Skeletal muscle satellite cell (primary cell): Measurements from ENCODE around the gene AKR1C8. TPM values are rescaled to one million over a fixed set of nuclear protein-coding genes. Genes with fewer than 3 reads are reported as not detected.
"Not testable (repeated sequence)": the region's sequence is repeated elsewhere in the genome, so short reads cannot be mapped to it uniquely, and the experiment has no call there.

Experiments used
- H3K27me3 ChIP-seq: 2 replicates; pipeline ENCODE4 v1.7.0; 2013; ENCODE audit warnings: low read length; ENCODE audit not compliant: control insufficient read depth, insufficient read depth
- H3K36me3 ChIP-seq: 2 replicates; pipeline ENCODE4 v1.7.0; 2013; ENCODE audit warnings: mild to moderate bottlenecking, control low read depth, low read length; ENCODE audit not compliant: insufficient read depth
- H3K4me1 ChIP-seq: 2 replicates; pipeline ENCODE4 v1.7.0; 2013; ENCODE audit warnings: low read length; ENCODE audit not compliant: control insufficient read depth, insufficient read depth
- H3K4me2 ChIP-seq: 2 replicates; pipeline ENCODE4 v1.7.0; 2013; ENCODE audit warnings: mild to moderate bottlenecking, low read length
- H3K4me3 ChIP-seq: 2 replicates; pipeline ENCODE4 v1.7.0; 2013; ENCODE audit warnings: low read length
- H3K9ac ChIP-seq: 2 replicates; pipeline ENCODE4 v1.7.0; 2013; ENCODE audit warnings: mild to moderate bottlenecking, low read depth, low read length, moderate library complexity
- H3K9me3 ChIP-seq: replicated peaks from 2 replicates; pipeline ENCODE4 v1.7.0; 2013; ENCODE audit warnings: mild to moderate bottlenecking, control low read depth, low read length
- total RNA-seq: library from RNA; depleted of rRNA; stranded (reverse); fragments of >200 nt; gene quantifications from 2 replicates; pipeline ENCODE4 v1.2.3, GENCODE V29; 2012; rRNA removed

The AKR1C8 gene
- 0.22 TPM in 1 of 2 replicates, not detected in the other for total RNA-seq

DNA sequence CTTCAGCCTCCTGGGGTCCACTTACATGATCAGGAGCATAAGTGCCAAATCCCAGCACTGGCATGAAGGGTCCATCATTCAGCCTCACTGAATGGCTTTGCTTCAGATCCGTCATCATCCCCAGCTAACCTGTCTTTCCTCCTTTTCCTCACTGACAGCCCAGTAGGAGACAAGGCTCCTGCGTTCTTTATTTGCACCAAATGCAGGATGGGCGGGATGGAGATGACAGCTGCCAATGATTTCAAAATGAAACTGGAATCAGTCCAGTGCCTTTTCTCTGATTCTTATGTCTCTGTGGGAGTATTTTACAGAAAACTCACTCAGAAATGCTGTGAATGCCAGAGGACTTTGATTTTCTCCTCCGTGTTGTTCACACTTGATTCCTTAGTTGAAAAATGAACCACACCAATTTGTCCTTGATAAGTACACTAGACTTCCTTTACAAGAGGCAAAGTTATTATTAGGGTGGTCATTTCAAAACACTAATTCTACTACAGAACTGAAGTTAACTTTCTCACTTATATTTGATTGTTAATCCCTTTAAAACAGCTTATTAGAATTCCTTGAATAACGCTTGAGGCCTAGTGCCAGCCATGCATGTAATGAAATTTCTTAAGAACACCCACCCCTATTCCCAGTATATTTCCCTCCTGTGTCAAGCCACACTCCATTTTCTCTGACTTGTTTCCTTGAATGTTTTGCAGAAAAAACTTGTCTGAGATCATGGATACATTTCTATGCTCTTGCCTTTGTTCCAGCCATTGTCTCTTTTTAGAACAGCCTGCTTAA lies at the start of gene AKR1C8:
TSS of gene AKR1C8 (minus strand) at position 164 of the 789 bp plus-strand sequence. CDS start at position 118, 46 bp downstream.
- no peaks in the 10 kb centered on the region for H3K4me1 ChIP-seq
- H3K9ac ChIP-seq, result no peak within 1 kb of the TSS
- no peaks in the 10 kb centered on the region for H3K36me3 ChIP-seq

DNA sequence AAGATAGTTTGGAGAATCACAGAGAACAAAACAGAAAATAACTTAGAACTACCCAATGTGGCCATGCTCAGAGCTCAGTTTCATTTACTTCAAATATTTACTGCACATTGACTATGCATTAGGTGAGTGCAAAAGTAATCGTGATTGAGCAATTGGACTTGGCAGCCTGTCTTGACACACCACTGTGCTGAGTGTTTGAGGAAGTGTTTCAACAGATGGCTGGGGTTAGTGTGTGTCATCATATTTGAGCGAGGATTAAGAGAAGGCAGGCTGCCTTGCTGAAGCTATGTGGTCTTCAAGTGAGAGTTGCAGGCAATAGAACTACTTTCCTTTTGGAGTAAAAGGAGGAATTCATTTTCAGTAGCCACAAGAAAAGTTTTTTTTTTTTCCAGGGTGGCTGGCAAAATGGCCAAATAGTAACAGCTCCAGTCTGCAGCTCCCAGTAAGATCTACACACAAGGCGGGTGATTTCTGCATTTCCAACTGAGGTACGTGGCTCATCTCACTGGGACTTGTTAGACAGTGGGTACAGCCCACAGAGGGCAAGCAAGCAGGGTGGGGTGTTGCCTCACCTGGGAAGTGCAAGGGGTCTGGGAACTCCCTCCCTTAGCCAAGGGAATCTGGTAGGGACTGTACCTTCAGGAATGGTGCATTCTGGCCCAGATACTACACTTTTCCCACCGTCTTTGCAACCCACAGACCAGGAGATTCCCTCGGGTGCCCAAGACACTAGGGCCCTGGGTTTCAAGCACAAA lies 49.3 kb upstream of the AKR1C8 start:
- no peak overlapping the region for H3K4me3 ChIP-seq
- H3K36me3 ChIP-seq, result no peaks in the 10 kb centered on the region
- H3K4me1 ChIP-seq, result no peaks in the 10 kb centered on the region
- H3K9ac ChIP-seq, result no peak overlapping the region
- no peak overlapping the region for H3K4me2 ChIP-seq
- H3K27me3 ChIP-seq, result no peaks in the 10 kb centered on the region
- no peaks in the 10 kb centered on the region for H3K9me3 ChIP-seq

More for the DNA sequence above, at the start of gene AKR1C8:
- H3K27me3 ChIP-seq, result no peaks in the 10 kb centered on the region
- H3K9me3 ChIP-seq, result no peaks in the 10 kb centered on the region
- no peak within 1 kb of the TSS for H3K4me3 ChIP-seq
- no peak within 1 kb of the TSS for H3K4me2 ChIP-seq

DNA sequence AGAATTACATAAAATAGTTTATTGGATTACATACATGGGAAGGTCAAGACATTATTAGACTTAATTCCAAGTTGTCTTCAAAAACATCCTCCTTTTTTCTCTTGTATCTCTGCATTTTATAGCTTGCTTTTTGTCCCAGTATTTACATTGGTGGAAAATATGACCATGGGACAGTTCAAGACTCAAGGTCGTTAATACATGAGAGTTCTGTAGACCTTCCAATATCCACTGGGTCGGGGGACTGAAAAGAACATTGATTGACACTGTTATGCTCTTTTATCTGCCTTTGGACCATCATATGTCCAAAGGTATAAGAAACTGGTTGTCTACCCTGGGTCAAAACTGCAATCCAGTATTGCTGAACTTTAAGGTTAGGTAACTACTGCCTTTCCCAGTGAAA lies 48.4 kb upstream of the AKR1C8 start:
- Histone ChIP-seq H3K9ac (no peak overlapping the region), H3K27me3 (no peaks in the 10 kb centered on the region), H3K4me1 (no peaks in the 10 kb centered on the region), H3K4me3 (no peak overlapping the region), H3K9me3 (no peaks in the 10 kb centered on the region), H3K4me2 (no peak overlapping the region), H3K36me3 (no peaks in the 10 kb centered on the region)

DNA sequence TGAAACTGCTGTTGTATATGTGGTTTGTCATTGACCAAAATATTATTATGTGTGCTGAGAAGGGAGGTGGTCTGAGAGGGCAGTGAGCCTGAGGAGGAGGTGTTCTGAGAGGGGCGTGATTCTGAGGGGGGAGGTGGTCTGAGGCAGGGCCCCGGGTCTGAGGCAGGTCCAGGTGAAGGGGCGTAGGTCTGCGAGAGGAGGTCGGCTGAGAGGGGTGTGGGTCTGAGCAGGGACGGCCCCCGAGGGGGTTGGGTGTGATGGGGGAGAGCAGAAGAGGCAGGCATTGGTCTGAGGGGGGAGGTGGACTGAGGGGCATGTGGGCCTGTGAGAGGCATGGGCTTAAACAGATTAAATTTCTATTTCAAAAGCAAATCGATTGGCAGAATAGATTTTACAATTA lies 44.1 kb upstream of the AKR1C8 start:
- Histone ChIP-seq H3K4me2 (no peak overlapping the region), H3K4me3 (no peak overlapping the region), H3K9me3 (no peaks in the 10 kb centered on the region), H3K9ac (no peak overlapping the region), H3K4me1 (no peaks in the 10 kb centered on the region), H3K27me3 (no peaks in the 10 kb centered on the region), H3K36me3 (no peaks in the 10 kb centered on the region)

DNA sequence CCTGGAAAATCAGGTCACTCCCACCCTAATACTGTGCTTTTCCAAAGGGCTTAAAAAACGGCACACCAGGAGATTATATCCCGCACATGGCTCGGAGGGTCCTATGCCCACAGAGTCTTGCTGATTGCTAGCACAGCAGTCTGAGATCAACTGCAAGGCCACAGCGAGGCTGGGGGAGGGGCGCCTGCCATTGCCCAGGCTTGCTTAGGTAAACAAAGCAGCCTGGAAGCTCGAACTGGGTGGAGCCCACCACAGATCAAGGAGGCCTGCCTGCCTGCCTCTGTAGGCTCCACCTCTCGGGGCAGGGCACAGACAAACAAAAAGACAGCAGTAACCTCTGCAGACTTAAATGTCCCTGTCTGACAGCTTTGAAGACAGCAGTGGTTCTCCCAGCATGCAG lies 38.0 kb upstream of the AKR1C8 start:
- not testable (repeated sequence) for H3K4me3 ChIP-seq, H3K27me3 ChIP-seq, H3K9me3 ChIP-seq, H3K36me3 ChIP-seq, H3K4me1 ChIP-seq, H3K4me2 ChIP-seq, H3K9ac ChIP-seq

DNA sequence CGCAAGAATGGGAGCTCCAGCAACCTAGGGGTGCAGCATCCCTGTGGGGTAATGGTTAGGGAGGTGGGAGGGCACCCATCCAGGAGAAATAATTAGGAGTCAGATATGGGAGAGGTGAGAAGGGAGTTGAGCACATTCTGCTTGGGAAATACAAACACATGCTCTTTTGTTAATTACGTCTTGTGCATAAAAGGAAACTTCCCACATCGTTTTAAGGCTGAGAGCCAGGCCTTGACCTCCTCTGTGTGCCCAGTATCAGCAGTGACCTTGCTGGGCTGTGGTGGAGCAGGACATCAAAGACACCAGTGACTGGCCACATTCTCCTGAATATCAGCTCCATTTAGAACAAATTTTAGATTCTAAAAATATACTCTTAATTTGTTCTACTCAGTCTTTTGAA lies 34.3 kb upstream of the AKR1C8 start:
- no peak overlapping the region for H3K9ac ChIP-seq
- H3K4me1 ChIP-seq, result no peaks in the 10 kb centered on the region
- no peaks in the 10 kb centered on the region for H3K27me3 ChIP-seq
- H3K9me3 ChIP-seq, result no peaks in the 10 kb centered on the region
- no peak overlapping the region for H3K4me2 ChIP-seq
- no peaks in the 10 kb centered on the region for H3K36me3 ChIP-seq
- no peak overlapping the region for H3K4me3 ChIP-seq

DNA sequence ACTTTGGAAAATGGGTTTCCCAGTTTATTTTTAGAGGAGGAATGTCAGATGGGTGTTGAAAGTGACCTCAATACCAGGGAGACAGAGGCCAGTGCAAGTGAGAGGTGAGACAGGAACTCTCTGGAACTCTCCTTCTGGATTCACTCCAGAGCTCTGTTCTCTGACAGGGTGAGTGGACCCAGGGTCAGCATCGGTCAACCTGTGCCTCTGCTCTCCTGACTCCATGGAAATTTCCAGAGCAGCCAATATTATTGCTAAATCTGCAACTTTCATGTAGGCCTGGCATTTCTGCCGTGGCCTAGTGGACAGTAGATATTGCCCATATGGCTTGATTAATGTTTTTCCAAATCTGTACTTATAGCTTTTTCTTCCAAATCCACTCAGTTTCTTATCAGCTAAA lies 31.9 kb upstream of the AKR1C8 start:
- H3K4me2 ChIP-seq, result no peak overlapping the region
- no peak overlapping the region for H3K4me3 ChIP-seq
- H3K4me1 ChIP-seq, result no peaks in the 10 kb centered on the region
- no peaks in the 10 kb centered on the region for H3K27me3 ChIP-seq
- no peaks in the 10 kb centered on the region for H3K36me3 ChIP-seq
- no peaks in the 10 kb centered on the region for H3K9me3 ChIP-seq
- H3K9ac ChIP-seq, result no peak overlapping the region

DNA sequence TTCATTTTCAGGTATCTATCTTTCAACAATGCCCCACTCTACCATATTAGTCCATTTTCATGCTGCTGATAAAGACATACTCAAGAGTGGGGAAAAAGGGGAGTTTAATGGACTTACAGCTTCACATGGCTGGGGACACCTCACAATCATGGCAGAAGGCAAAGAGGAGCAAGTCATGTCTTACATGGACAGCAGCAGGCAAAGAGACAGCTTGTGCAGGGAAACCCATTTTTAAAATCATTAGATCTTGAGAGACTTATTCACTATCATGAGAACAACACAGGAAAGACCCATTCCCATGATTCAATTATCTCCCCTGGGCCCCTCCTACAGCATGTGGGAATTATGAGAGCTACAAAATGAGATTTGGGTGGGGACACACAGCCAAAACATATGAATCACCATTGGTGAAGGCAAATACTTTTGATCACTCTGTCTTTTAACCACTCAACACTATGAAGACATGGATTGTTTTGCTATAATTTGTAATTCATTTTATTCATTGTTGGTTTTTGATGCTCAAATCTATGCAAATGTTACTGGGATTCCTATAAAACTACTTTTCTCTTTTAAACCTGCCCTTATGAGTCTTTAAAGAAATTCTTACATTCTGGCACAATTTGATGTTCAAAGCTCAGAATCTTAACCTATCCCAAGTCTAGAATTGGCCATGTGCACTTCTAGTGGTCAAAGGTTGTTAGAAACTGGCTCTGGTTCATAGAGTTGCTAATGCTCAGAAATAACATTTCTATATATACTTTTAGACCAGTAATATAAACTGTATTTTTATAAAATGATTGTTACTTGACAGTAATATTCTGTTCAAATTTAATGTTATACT lies 27.0 kb upstream of the AKR1C8 start:
- Histone ChIP-seq H3K4me2 (no peak overlapping the region), H3K9me3 (no peaks in the 10 kb centered on the region), H3K4me3 (no peak overlapping the region)

DNA sequence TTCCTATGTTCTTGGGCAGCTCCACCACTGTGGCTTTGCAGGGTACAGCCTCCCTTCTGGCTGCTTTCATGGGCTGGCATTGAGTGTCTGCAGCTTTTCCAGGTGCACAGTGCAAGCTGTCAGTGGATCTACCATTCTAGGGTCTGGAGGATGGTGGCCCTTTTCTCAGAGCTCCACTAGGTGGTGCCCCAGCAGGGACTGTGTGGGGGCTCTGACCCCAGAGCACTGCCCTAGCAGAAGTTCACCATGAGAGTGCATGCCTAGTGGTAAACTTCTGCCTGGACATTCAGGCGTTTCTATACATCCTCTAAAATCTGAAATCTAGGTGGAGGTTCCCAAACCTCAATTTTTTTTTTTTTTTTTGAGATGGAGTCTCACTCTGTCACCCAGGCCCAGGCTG lies 25.3 kb upstream of the AKR1C8 start:
- H3K4me3 ChIP-seq, H3K4me2 ChIP-seq, H3K36me3 ChIP-seq, H3K9ac ChIP-seq, H3K4me1 ChIP-seq, H3K9me3 ChIP-seq, H3K27me3 ChIP-seq: not testable (repeated sequence)

More for the DNA sequence above, 27.0 kb upstream of the AKR1C8 start:
- Histone ChIP-seq H3K9ac (no peak overlapping the region), H3K27me3 (peaks cover 3% of the 10 kb centered on the region), H3K4me1 (no peaks in the 10 kb centered on the region), H3K36me3 (no peaks in the 10 kb centered on the region)

DNA sequence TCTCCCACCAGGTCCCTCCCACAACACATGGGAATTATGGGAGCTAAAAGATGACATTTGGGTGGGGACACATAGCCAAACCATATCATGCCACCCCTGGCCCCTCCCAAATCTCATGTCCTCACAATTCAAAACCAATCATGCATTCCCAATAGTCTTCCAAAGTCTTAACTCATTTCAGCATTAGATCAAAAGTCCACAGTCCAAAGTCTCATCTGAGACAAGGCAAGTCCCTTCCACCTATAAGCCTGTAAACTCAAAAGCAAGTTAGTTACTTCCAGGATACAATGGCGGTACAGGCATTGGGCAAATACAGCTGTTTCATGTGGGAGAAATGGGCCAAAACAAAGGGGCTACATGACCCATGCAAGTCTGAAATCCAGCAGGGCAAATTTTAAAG lies 24.8 kb upstream of the AKR1C8 start:
- not testable (repeated sequence) for H3K4me3 ChIP-seq, H3K27me3 ChIP-seq, H3K9ac ChIP-seq, H3K4me1 ChIP-seq, H3K9me3 ChIP-seq, H3K36me3 ChIP-seq, H3K4me2 ChIP-seq

DNA sequence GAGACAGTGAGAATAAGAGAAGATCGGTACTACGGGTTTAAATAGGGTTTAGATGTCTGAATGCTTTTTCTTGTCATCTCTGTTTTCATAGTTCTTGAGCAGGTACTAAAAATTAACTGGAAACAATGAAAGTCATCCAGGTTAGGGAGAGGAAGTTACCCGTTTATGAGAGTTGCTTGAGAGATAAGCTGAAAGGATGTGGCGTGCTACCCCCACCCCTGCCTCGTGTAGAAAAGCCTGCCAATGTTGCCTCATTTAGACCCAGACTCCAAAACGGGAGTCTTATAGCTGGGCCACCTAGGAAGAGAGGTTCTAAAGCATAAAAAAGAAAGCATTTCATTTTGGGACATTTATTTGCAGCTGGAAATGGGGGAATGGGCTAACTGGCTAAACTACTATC lies 21.8 kb upstream of the AKR1C8 start:
- no peak overlapping the region for H3K4me3 ChIP-seq
- no peaks in the 10 kb centered on the region for H3K36me3 ChIP-seq
- H3K27me3 ChIP-seq, result peaks cover 7% of the 10 kb centered on the region
- no peak overlapping the region for H3K9ac ChIP-seq
- H3K9me3 ChIP-seq, result no peaks in the 10 kb centered on the region
- H3K4me2 ChIP-seq, result no peak overlapping the region
- no peaks in the 10 kb centered on the region for H3K4me1 ChIP-seq
